Measurements from ENCODE around the gene LAMA5.

DNA sequence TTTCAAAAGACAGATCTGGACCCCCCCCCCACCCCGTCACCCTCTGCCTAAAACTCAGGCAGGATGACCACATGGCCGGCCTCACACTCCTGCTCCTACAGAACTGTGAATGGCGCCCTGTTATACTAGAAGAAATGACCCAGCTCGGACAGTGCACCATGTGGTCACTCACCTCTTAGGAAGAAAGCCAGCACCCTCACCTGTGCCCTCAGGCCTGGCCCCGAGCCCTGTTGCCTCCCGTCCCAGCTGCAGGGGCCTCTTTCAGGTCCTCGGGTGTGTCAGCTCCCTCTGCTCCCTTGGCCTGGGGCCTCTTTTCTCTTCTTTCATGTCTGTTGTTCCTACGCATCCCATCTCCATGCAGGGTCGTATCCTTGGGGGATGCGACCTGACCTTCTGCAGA, 105.0 kb downstream of the LAMA5 start:
- TF ChIP-seq, protein P1, sequence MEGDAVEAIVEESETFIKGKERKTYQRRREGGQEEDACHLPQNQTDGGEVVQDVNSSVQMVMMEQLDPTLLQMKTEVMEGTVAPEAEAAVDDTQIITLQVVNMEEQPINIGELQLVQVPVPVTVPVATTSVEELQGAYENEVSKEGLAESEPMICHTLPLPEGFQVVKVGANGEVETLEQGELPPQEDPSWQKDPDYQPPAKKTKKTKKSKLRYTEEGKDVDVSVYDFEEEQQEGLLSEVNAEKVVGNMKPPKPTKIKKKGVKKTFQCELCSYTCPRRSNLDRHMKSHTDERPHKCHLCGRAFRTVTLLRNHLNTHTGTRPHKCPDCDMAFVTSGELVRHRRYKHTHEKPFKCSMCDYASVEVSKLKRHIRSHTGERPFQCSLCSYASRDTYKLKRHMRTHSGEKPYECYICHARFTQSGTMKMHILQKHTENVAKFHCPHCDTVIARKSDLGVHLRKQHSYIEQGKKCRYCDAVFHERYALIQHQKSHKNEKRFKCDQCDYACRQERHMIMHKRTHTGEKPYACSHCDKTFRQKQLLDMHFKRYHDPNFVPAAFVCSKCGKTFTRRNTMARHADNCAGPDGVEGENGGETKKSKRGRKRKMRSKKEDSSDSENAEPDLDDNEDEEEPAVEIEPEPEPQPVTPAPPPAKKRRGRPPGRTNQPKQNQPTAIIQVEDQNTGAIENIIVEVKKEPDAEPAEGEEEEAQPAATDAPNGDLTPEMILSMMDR (IDR thresholded peaks at IDR 0.05) = no peak
- no peak for TF ChIP-seq POLR2A (IDR thresholded peaks at IDR 0.05)
- no peak for TF ChIP-seq EP300 (IDR thresholded peaks at IDR 0.05)

All from ovary (tissue), 3 donors.